ENCODE data around the gene SLC22A23. TPM values are rescaled to one million over a fixed set of nuclear protein-coding genes. Genes with fewer than 3 reads are reported as not detected.

The SLC22A23 gene
- total RNA-seq, 1 donor from 2014 or later = 102 TPM

- H3K4me3 Mint-ChIP-seq (ENCODE audit: unreplicated experiment) = no peak overlapping the region
- H3K4me1 Mint-ChIP-seq (ENCODE audit: low read depth, unreplicated experiment) = peaks cover 18% of the 10 kb centered on the region
- DNase-seq = no peak
- H3K27ac Mint-ChIP-seq (ENCODE audit: unreplicated experiment) = no peak overlapping the region
- H3K36me3 Mint-ChIP-seq (ENCODE audit: unreplicated experiment) = peaks cover 9% of the 10 kb centered on the region
- H3K9me3 Mint-ChIP-seq (ENCODE audit: unreplicated experiment) = peaks cover 19% of the 10 kb centered on the region
- H3K27me3 Mint-ChIP-seq (ENCODE audit: unreplicated experiment) = peaks cover 14% of the 10 kb centered on the region
- no peak for TF ChIP-seq CTCF (IDR thresholded peaks at IDR 0.05; ENCODE audit: partially characterized antibody, unreplicated experiment)
These were observed 167.9 kb downstream of the SLC22A23 start for GRCh38 chr6:3288711-3289663.

- peaks cover 16% of the 10 kb centered on the region for H3K27me3 Mint-ChIP-seq (ENCODE audit: unreplicated experiment)
- H3K4me3 Mint-ChIP-seq (ENCODE audit: unreplicated experiment) = no peak overlapping the region
- no peak for DNase-seq
- TF ChIP-seq CTCF (IDR thresholded peaks at IDR 0.05; ENCODE audit: partially characterized antibody, unreplicated experiment) = no peak
- peaks cover 13% of the 10 kb centered on the region for H3K4me1 Mint-ChIP-seq (ENCODE audit: low read depth, unreplicated experiment)
- H3K36me3 Mint-ChIP-seq (ENCODE audit: unreplicated experiment) = peaks cover 13% of the 10 kb centered on the region
- H3K27ac Mint-ChIP-seq (ENCODE audit: unreplicated experiment) = peak overlapping the region; percentile 28
- H3K9me3 Mint-ChIP-seq (ENCODE audit: unreplicated experiment) = peaks cover 24% of the 10 kb centered on the region
These were observed 168.7 kb downstream of the SLC22A23 start for GRCh38 chr6:3287976-3288707.

GRCh38 chr6:3287308-3287707 is 169.5 kb downstream of the SLC22A23 start:
- peaks cover 13% of the 10 kb centered on the region for H3K4me1 Mint-ChIP-seq (ENCODE audit: low read depth, unreplicated experiment)
- H3K27ac Mint-ChIP-seq (ENCODE audit: unreplicated experiment) = no peak overlapping the region
- H3K36me3 Mint-ChIP-seq (ENCODE audit: unreplicated experiment) = peaks cover 13% of the 10 kb centered on the region
- peaks cover 16% of the 10 kb centered on the region for H3K27me3 Mint-ChIP-seq (ENCODE audit: unreplicated experiment)
- no peak for TF ChIP-seq CTCF (IDR thresholded peaks at IDR 0.05; ENCODE audit: partially characterized antibody, unreplicated experiment)
- no peak overlapping the region for H3K4me3 Mint-ChIP-seq (ENCODE audit: unreplicated experiment)
- H3K9me3 Mint-ChIP-seq (ENCODE audit: unreplicated experiment) = peaks cover 22% of the 10 kb centered on the region
- no peak for DNase-seq

GRCh38 chr6:3286641-3287171 is 170.1 kb downstream of the SLC22A23 start:
- Mint-ChIP-seq H3K27ac (ENCODE audit: unreplicated experiment) (no peak overlapping the region), H3K4me1 (ENCODE audit: low read depth, unreplicated experiment) (peaks cover 19% of the 10 kb centered on the region), H3K27me3 (ENCODE audit: unreplicated experiment) (peaks cover 11% of the 10 kb centered on the region), H3K4me3 (ENCODE audit: unreplicated experiment) (no peak overlapping the region), H3K9me3 (ENCODE audit: unreplicated experiment) (peaks cover 22% of the 10 kb centered on the region), H3K36me3 (ENCODE audit: unreplicated experiment) (peaks cover 13% of the 10 kb centered on the region)
- DNase-seq = no peak
- TF ChIP-seq CTCF (IDR thresholded peaks at IDR 0.05; ENCODE audit: partially characterized antibody, unreplicated experiment) = no peak

Measured in glutamatergic neuron (in vitro differentiated cells).